Measurements from ENCODE around the gene ACOT12. TPM values are rescaled to one million over a fixed set of nuclear protein-coding genes. Genes with fewer than 3 reads are reported as not detected.

Gene ACOT12
- total RNA-seq, 1 donor from 2014 or later: not detected

- intact Hi-C loops (cut with DNase I): no loop called here
- no peak for TF ChIP-seq CTCF (IDR thresholded peaks at IDR 0.05)
- ATAC-seq: no peak
- no peak for DNase-seq
- no peak overlapping the region for H3K27ac ChIP-seq
- H3K36me3 ChIP-seq: no peaks in the 10 kb centered on the region
- no peaks in the 10 kb centered on the region for H3K27me3 ChIP-seq
- H3K4me3 ChIP-seq: no peak overlapping the region
- H3K4me1 ChIP-seq: peaks cover 17% of the 10 kb centered on the region
- H3K9me3 ChIP-seq: no peaks in the 10 kb centered on the region
Measured at GRCh38 chr5:81428446-81428845, 34.5 kb upstream of the ACOT12 start.

- H3K27ac ChIP-seq: no peak overlapping the region
- ATAC-seq (no peak), DNase-seq (no peak)
- no peak for TF ChIP-seq CTCF (IDR thresholded peaks at IDR 0.05)
- no peaks in the 10 kb centered on the region for H3K36me3 ChIP-seq
- H3K27me3 ChIP-seq: no peaks in the 10 kb centered on the region
- no peaks in the 10 kb centered on the region for H3K9me3 ChIP-seq
- H3K4me1 ChIP-seq: peaks cover 17% of the 10 kb centered on the region
- no peak overlapping the region for H3K4me3 ChIP-seq
- intact Hi-C loops (cut with DNase I): no loop called here
Measured at GRCh38 chr5:81427566-81427965, 33.6 kb upstream of the ACOT12 start.

GRCh38 chr5:81426359-81427030 is 32.6 kb upstream of the ACOT12 start:
- ATAC-seq (no peak), DNase-seq (no peak)
- H3K36me3 ChIP-seq: no peaks in the 10 kb centered on the region
- peaks cover 17% of the 10 kb centered on the region for H3K4me1 ChIP-seq
- no peaks in the 10 kb centered on the region for H3K9me3 ChIP-seq
- H3K4me3 ChIP-seq: no peak overlapping the region
- no peak for TF ChIP-seq CTCF (IDR thresholded peaks at IDR 0.05)
- intact Hi-C loops (cut with DNase I): no loop called here
- no peaks in the 10 kb centered on the region for H3K27me3 ChIP-seq
- peak overlapping the region; percentile 31 for H3K27ac ChIP-seq

- TF ChIP-seq CTCF (IDR thresholded peaks at IDR 0.05): peak; percentile 59
- Histone ChIP-seq H3K36me3 (no peaks in the 10 kb centered on the region), H3K27me3 (no peaks in the 10 kb centered on the region), H3K27ac (peak overlapping the region; percentile 31), H3K4me3 (no peak overlapping the region), H3K4me1 (peaks cover 17% of the 10 kb centered on the region), H3K9me3 (no peaks in the 10 kb centered on the region)
- DNase-seq (no peak), ATAC-seq (peak; percentile 58)
- intact Hi-C loops (cut with DNase I): no loop called here
Measured at GRCh38 chr5:81425569-81425968, 31.6 kb upstream of the ACOT12 start.

GRCh38 chr5:81424728-81425127 is 30.8 kb upstream of the ACOT12 start:
- no peak for ATAC-seq
- peaks cover 7% of the 10 kb centered on the region for H3K36me3 ChIP-seq
- DNase-seq: no peak
- intact Hi-C loops (cut with DNase I): no loop called here
- H3K27me3 ChIP-seq: no peaks in the 10 kb centered on the region
- TF ChIP-seq CTCF (IDR thresholded peaks at IDR 0.05): no peak
- no peak overlapping the region for H3K27ac ChIP-seq
- H3K4me1 ChIP-seq: peaks cover 17% of the 10 kb centered on the region
- H3K4me3 ChIP-seq: no peak overlapping the region
- H3K9me3 ChIP-seq: no peaks in the 10 kb centered on the region

GRCh38 chr5:81422671-81423070 is 28.7 kb upstream of the ACOT12 start:
- peak overlapping the region; percentile 3 for H3K27ac ChIP-seq
- H3K36me3 ChIP-seq: peaks cover 10% of the 10 kb centered on the region
- no peaks in the 10 kb centered on the region for H3K27me3 ChIP-seq
- H3K9me3 ChIP-seq: no peaks in the 10 kb centered on the region
- ATAC-seq: no peak
- intact Hi-C loops (cut with DNase I): no loop called here
- no peak overlapping the region for H3K4me3 ChIP-seq
- no peak for TF ChIP-seq CTCF (IDR thresholded peaks at IDR 0.05)
- peaks cover 17% of the 10 kb centered on the region for H3K4me1 ChIP-seq
- no peak for DNase-seq
